Measurements from ENCODE around the gene ZNF354B. TPM values are rescaled to one million over a fixed set of nuclear protein-coding genes. Genes with fewer than 3 reads are reported as not detected.

The ZNF354B gene
- total RNA-seq, 1 experiment from 2014 or later = 11.6 TPM

GRCh38 chr5:178831049-178831448 is 28.7 kb upstream of the ZNF354B start:
- Histone ChIP-seq H3K9ac (ENCODE audit: low read length) (no peak overlapping the region), H3K27ac (ENCODE audit: low read depth, low read length) (no peak overlapping the region), H2AFZ (ENCODE audit: low read depth, low read length, poor library complexity, severe bottlenecking) (no peak overlapping the region), H3K36me3 (ENCODE audit: control insufficient read depth in 1 of 2, insufficient read depth in 2 of 2, low read length in 2 of 2) (peaks cover 0 to 3% of the 10 kb centered on the region in 2 experiments; a peak in 1 of 4 replicates), H3K4me3 (replicated peaks in 1 of 2; ENCODE audit: low read depth in 1 of 2, low read length in 2 of 2) (no peak overlapping the region; a peak in 1 of 4 replicates), H3K9me2 (ENCODE audit: insufficient read depth) (no peaks in the 10 kb centered on the region), H3K9me3 (ENCODE audit: control insufficient read depth in 1 of 2, insufficient read depth in 1 of 2, low read depth in 1 of 2, low read length in 2 of 2) (no peaks in the 10 kb centered on the region), H4K20me1 (ENCODE audit: insufficient read depth) (no peaks in the 10 kb centered on the region), H3K4me2 (ENCODE audit: low read length) (peak overlapping the region; percentile 52), H3K79me2 (ENCODE audit: insufficient read depth, low read length) (peaks cover 58% of the 10 kb centered on the region), H3K27me3 (ENCODE audit: insufficient read depth, low read length) (no peaks in the 10 kb centered on the region), H3K4me1 (ENCODE audit: control insufficient read depth in 1 of 2, insufficient read depth in 2 of 2, low read length in 2 of 2) (no peaks in the 10 kb centered on the region)
- DNase-seq (ENCODE audit: low read depth, low spot score) (no peak), ATAC-seq (peak; percentile 67)
- TF ChIP-seq RAD21 (IDR thresholded peaks at IDR 0.05; ENCODE audit: low read depth) (no peak), ELF1 (IDR thresholded peaks at IDR 0.05; ENCODE audit: borderline replicate concordance, low read depth) (no peak), TCF7L2 (IDR thresholded peaks at IDR 0.05; ENCODE audit: borderline replicate concordance, extremely low read depth, insufficient read depth, insufficient read length) (no peak)
- TF ChIP-seq, protein P1, sequence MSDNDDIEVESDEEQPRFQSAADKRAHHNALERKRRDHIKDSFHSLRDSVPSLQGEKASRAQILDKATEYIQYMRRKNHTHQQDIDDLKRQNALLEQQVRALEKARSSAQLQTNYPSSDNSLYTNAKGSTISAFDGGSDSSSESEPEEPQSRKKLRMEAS (IDR thresholded peaks at IDR 0.05) = no peak
- TF ChIP-seq, protein P2, sequence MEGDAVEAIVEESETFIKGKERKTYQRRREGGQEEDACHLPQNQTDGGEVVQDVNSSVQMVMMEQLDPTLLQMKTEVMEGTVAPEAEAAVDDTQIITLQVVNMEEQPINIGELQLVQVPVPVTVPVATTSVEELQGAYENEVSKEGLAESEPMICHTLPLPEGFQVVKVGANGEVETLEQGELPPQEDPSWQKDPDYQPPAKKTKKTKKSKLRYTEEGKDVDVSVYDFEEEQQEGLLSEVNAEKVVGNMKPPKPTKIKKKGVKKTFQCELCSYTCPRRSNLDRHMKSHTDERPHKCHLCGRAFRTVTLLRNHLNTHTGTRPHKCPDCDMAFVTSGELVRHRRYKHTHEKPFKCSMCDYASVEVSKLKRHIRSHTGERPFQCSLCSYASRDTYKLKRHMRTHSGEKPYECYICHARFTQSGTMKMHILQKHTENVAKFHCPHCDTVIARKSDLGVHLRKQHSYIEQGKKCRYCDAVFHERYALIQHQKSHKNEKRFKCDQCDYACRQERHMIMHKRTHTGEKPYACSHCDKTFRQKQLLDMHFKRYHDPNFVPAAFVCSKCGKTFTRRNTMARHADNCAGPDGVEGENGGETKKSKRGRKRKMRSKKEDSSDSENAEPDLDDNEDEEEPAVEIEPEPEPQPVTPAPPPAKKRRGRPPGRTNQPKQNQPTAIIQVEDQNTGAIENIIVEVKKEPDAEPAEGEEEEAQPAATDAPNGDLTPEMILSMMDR (IDR thresholded peaks at IDR 0.05 in 2 of 3, conservative IDR thresholded peaks at IDR 0.05 in 1 of 3; ENCODE audit: borderline replicate concordance in 1 of 3, insufficient read depth in 1 of 3, low read depth in 2 of 3, low read length in 2 of 3) = peak in 2 of 3 experiments; percentile 39 to 42; a peak in 3 of 6 replicates
- ChIA-PET RAD21 (ENCODE audit: low non-redundant PET in 1 of 2, low total read pairs in 2 of 2, uncharacterized antibody in 2 of 2, unreplicated experiment in 2 of 2) (no interaction called here), CTCF (interaction anchor here (1.5 kb wide), 1 partner anchor 547 kb away, joined by 3 read pairs; no protein-coding TSS in a partner anchor), POLR2A (no interaction called here)
- intact Hi-C loops (cut with micrococcal nuclease) = no loop called here
- no TSS peak for BruUV-seq (replicated peaks)

- H3K79me2 ChIP-seq (ENCODE audit: insufficient read depth, low read length) = peaks cover 43% of the 10 kb centered on the region
- no peaks in the 10 kb centered on the region for H3K27me3 ChIP-seq (ENCODE audit: insufficient read depth, low read length)
- H3K4me3 ChIP-seq (replicated peaks in 1 of 2; ENCODE audit: low read depth in 1 of 2, low read length in 2 of 2) = peak overlapping the region; percentile 57 to 59
- H3K9ac ChIP-seq (ENCODE audit: low read length) = peak overlapping the region; percentile 70
- no peaks in the 10 kb centered on the region for H3K4me1 ChIP-seq (ENCODE audit: control insufficient read depth in 1 of 2, insufficient read depth in 2 of 2, low read length in 2 of 2)
- TF ChIP-seq, protein P1 (IDR thresholded peaks at IDR 0.05) = peak; percentile 32; the same call in 1 of the 2 replicates
- peak; percentile 42; the same call in 1 of the 2 replicates for TF ChIP-seq SP1 (IDR thresholded peaks at IDR 0.05; ENCODE audit: low read depth)
- TF ChIP-seq SIN3A (IDR thresholded peaks at IDR 0.05; ENCODE audit: low read depth) = no peak
- peak overlapping the region; percentile 22; the same call in 1 of the 2 replicates for H3K27ac ChIP-seq (ENCODE audit: low read depth, low read length)
- BruUV-seq (replicated peaks) = no TSS peak
- CTCF ChIA-PET = no interaction called here
- peak overlapping the region; percentile 52 for H3K4me2 ChIP-seq (ENCODE audit: low read length)
- H3K9me3 ChIP-seq (ENCODE audit: control insufficient read depth in 1 of 2, insufficient read depth in 1 of 2, low read depth in 1 of 2, low read length in 2 of 2) = no peaks in the 10 kb centered on the region
- H3K36me3 ChIP-seq (ENCODE audit: control insufficient read depth in 1 of 2, insufficient read depth in 2 of 2, low read length in 2 of 2) = peaks cover 0 to 3% of the 10 kb centered on the region in 2 experiments; a peak in 1 of 4 replicates
- RAD21 ChIA-PET (ENCODE audit: low non-redundant PET in 1 of 2, low total read pairs in 2 of 2, uncharacterized antibody in 2 of 2, unreplicated experiment in 2 of 2) = no interaction called here
- intact Hi-C loops (cut with micrococcal nuclease) = no loop called here
- H4K20me1 ChIP-seq (ENCODE audit: insufficient read depth) = no peaks in the 10 kb centered on the region
- POLR2A ChIA-PET = interaction anchor here (0.6 to 1.2 kb wide), 3 partner anchors 11 to 658 kb away, joined by 3 to 4 read pairs (median 3); no protein-coding TSS in a partner anchor
- H2AFZ ChIP-seq (ENCODE audit: low read depth, low read length, poor library complexity, severe bottlenecking) = no peak overlapping the region
- DNase-seq (ENCODE audit: low read depth, low spot score) (peak; percentile 75), ATAC-seq (peak; percentile 87)
- no peaks in the 10 kb centered on the region for H3K9me2 ChIP-seq (ENCODE audit: insufficient read depth)
These were observed 27.0 kb upstream of the ZNF354B start for GRCh38 chr5:178832618-178833201.
